GM13977 (cell line): ENCODE results near the gene KL.

Source experiments
- DNase-seq: peaks from one replicate; pipeline ENCODE4 v3.0.0; 2012; ENCODE audit warnings: low spot score
- CTCF ChIP-seq: IDR thresholded peaks from 2 replicates; pipeline ENCODE4 v1.5.1; 2012; ENCODE audit warnings: mild to moderate bottlenecking, control low read depth; ENCODE audit not compliant: insufficient read depth; ENCODE audit errors: extremely low read depth, missing control alignments
- in situ Hi-C: fragments of 300-500 bp; cut with MboI; formaldehyde crosslinking; loops from one replicate; pipeline ENCODE4 v1.12.0; 2022; ENCODE audit warnings: low sequenced_read_pairs, low pct_unique_long_range_greater_than_20kb, mixed read lengths, inconsistent platforms; ENCODE audit not compliant: unreplicated experiment

Gene KL

DNA sequence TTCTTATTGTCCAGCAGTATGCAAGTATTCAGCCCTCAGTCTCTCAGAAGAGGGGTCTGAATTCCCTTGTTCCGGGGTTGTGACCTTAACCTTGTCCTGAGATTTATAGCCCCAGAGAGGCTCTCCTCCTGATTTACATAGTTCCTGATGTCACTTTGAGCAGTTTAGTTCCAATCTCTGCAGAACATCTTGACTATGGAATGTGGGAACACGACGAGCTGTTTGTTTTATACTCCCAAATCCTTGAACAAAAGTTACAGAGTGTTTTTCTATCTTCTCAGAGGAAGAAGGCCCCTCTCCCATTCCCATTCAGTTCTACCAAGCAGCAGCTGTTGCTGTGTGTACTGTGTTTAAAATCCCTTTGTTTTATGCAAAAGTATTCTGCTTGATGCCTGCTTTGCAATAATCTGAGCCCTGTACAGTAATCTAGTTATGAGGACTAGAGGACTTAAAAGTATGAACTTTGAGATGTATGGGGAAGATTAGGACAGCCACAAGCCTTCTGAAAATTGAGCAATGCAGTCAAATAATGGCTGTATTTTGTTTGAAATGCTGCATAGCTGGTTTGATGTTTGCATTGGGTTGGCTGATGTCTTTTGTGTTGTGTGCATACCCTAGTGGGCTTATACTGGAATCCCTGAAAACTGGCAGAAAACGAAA lies 74.7 kb downstream of the KL start:
- DNase-seq: no peak
- no peak for TF ChIP-seq CTCF
- in situ Hi-C loops: no loop called here

GRCh38 chr13:33091415-33091774 lies 75.2 kb downstream of the KL start:
- no peak for DNase-seq
- no peak for TF ChIP-seq CTCF
- in situ Hi-C loops: no loop called here

GRCh38 chr13:33092073-33092987 lies 76.1 kb downstream of the KL start:
- no peak for DNase-seq
- TF ChIP-seq CTCF: no peak
- in situ Hi-C loops: no loop called here

- in situ Hi-C loops: no loop called here
- no peak for DNase-seq
- no peak for TF ChIP-seq CTCF
These were observed 80.8 kb downstream of the KL start for GRCh38 chr13:33096886-33097605.

GRCh38 chr13:33099860-33100259 lies 83.6 kb downstream of the KL start:
- no peak for DNase-seq
- in situ Hi-C loops: no loop called here
- no peak for TF ChIP-seq CTCF

- no peak for TF ChIP-seq CTCF
- in situ Hi-C loops: no loop called here
- no peak for DNase-seq
These were observed 84.7 kb downstream of the KL start for GRCh38 chr13:33100886-33101285.
